GM23338 (cell line): ENCODE data around the gene SRM. TPM values are rescaled to one million over a fixed set of nuclear protein-coding genes. Genes with fewer than 3 reads are reported as not detected.
A peak's percentile ranks its signal among the peaks of the same experiment; 100 is the strongest.
"Not testable (repeated sequence)": the region's sequence is repeated elsewhere in the genome, so short reads cannot be mapped to it uniquely, and the experiment has no call there.

Source experiments
- ATAC-seq: fragments of 200-7000 bp; cut with Tn5 transposase; 3 replicates; pipeline ENCODE4 v1.9.1; 2020
- DNase-seq: peaks from one replicate; pipeline ENCODE4 v3.0.0-alpha.2; 2015; ENCODE audit warnings: low spot score
- H2AFZ ChIP-seq: fragments of 200-600 bp; sonication (generic); 2 replicates; pipeline ENCODE4 v1.8.0; 2016; ENCODE audit warnings: antibody characterized with exemption, mild to moderate bottlenecking, moderate library complexity
- H3F3A ChIP-seq: fragments of 200-600 bp; sonication (generic); replicated peaks from 2 replicates; pipeline ENCODE4 v1.8.0; 2017; ENCODE audit warnings: antibody characterized with exemption, mixed run types, low read depth
- H3K27ac ChIP-seq: fragments of 200-600 bp; sonication (generic); 2 replicates; pipeline ENCODE4 v1.6.1; 2016; ENCODE audit warnings: low read depth
- H3K27me3 ChIP-seq: fragments of 200-600 bp; sonication (generic); 2 replicates; pipeline ENCODE4 v1.8.0; 2016; ENCODE audit warnings: mild to moderate bottlenecking, mixed run types, moderate library complexity; ENCODE audit not compliant: insufficient read depth
- H3K36me3 ChIP-seq: fragments of 200-600 bp; sonication (generic); 2 replicates; pipeline ENCODE4 v1.8.0; 2016; ENCODE audit warnings: mild to moderate bottlenecking; ENCODE audit not compliant: insufficient read depth
- H3K4me1 ChIP-seq: fragments of 200-600 bp; sonication (generic); 2 replicates; pipeline ENCODE4 v1.8.0; 2016; ENCODE audit warnings: mild to moderate bottlenecking, moderate library complexity; ENCODE audit not compliant: insufficient read depth
- H3K4me2 ChIP-seq: fragments of 200-600 bp; sonication (generic); 2 replicates; pipeline ENCODE4 v1.7.1; 2017; ENCODE audit warnings: mixed run types
- H3K4me3 ChIP-seq: fragments of 200-600 bp; sonication (generic); 2 replicates; pipeline ENCODE4 v1.6.1; 2016; ENCODE audit warnings: mixed run types
- H3K79me2 ChIP-seq: fragments of 200-600 bp; sonication (generic); replicated peaks from 2 replicates; pipeline ENCODE4 v1.8.0; 2017; ENCODE audit warnings: mild to moderate bottlenecking; ENCODE audit not compliant: insufficient read depth
- H3K9me2 ChIP-seq: fragments of 200-600 bp; sonication (generic); 2 replicates; pipeline ENCODE4 v1.8.0; 2017; ENCODE audit not compliant: insufficient read depth
- H4K20me1 ChIP-seq: fragments of 200-600 bp; sonication (generic); replicated peaks from 2 replicates; pipeline ENCODE4 v1.8.0; 2017; ENCODE audit warnings: mild to moderate bottlenecking; ENCODE audit not compliant: insufficient read depth
- H3K27ac Mint-ChIP-seq: 2 replicates; pipeline ENCODE4 v1.8.0; 2020; ENCODE audit warnings: inconsistent platforms, mild to moderate bottlenecking, moderate library complexity, mixed read lengths
- H3K27me3 Mint-ChIP-seq: 3 replicates; pipeline ENCODE4 v1.8.0; 2022; ENCODE audit warnings: low read depth, mild to moderate bottlenecking, moderate library complexity, mixed read lengths, inconsistent platforms; ENCODE audit not compliant: insufficient read depth, poor library complexity
- H3K36me3 Mint-ChIP-seq: 3 replicates; pipeline ENCODE4 v1.8.0; 2021; ENCODE audit warnings: low read depth, mild to moderate bottlenecking, inconsistent platforms, moderate library complexity, mixed read lengths
- H3K4me1 Mint-ChIP-seq: 3 replicates; pipeline ENCODE4 v1.8.0; 2020; ENCODE audit warnings: mild to moderate bottlenecking, inconsistent platforms, mixed read lengths
- H3K4me3 Mint-ChIP-seq: 3 replicates; pipeline ENCODE4 v1.8.0; 2021; ENCODE audit warnings: moderate library complexity, mild to moderate bottlenecking, inconsistent platforms, mixed read lengths
- H3K9me3 Mint-ChIP-seq: 3 replicates; pipeline ENCODE4 v1.8.0; 2020; ENCODE audit warnings: moderate library complexity, mild to moderate bottlenecking, inconsistent platforms, mixed read lengths
- CREB1 ChIP-seq: fragments of 250-450 bp; sonication (Bioruptor Pico); IDR thresholded peaks from 2 replicates; pipeline ENCODE4 v1.5.0; 2020; ENCODE audit warnings: low read depth, mild to moderate bottlenecking, moderate library complexity
- CTCF ChIP-seq, 2 experiments: fragments of 200-600 bp in 1 of 2; sonication (generic) in 1 of 2; conservative IDR thresholded peaks; 2 replicates each; pipeline versions ENCODE4 v1.5.1 to v1.6.1; 2016 to 2017; ENCODE audit warnings: antibody characterized with exemption in 2 of 2, low read depth in 2 of 2, mild to moderate bottlenecking in 2 of 2, moderate library complexity in 1 of 2
- JUNB ChIP-seq: IDR thresholded peaks from one replicate; pipeline ENCODE4 v1.6.1; 2016; ENCODE audit warnings: antibody characterized with exemption; ENCODE audit not compliant: unreplicated experiment
- STAT1 ChIP-seq: IDR thresholded peaks from one replicate; pipeline ENCODE4 v1.6.1; 2016; ENCODE audit warnings: antibody characterized with exemption; ENCODE audit not compliant: unreplicated experiment
- ZNF114 ChIP-seq: fragments of 250-450 bp; sonication (Bioruptor Pico); IDR thresholded peaks from 2 replicates; pipeline ENCODE4 v1.5.0; 2020; ENCODE audit warnings: mild to moderate bottlenecking, moderate library complexity
- ZNF331 ChIP-seq: fragments of 250-450 bp; sonication (Bioruptor Pico); IDR thresholded peaks from 2 replicates; pipeline ENCODE4 v1.5.0; 2020; ENCODE audit warnings: low read depth, mild to moderate bottlenecking, moderate library complexity
- polyA plus RNA-seq: library from polyadenylated mRNA; unstranded; fragments of >200 nt; fragmentation: Nextera tagmentation; extraction: Ambion mirVana; gene quantifications from 2 replicates; pipeline ENCODE4 v1.2.1, GENCODE V29; 2016
- total RNA-seq: library from RNA; depleted of rRNA; stranded (reverse); fragments of >200 nt; shearing (Covaris generic); gene quantifications from 2 replicates; pipeline ENCODE4 v1.2.3, GENCODE V29; 2014

SRM gene
- total and polyA plus RNA-seq, 2 experiments from 2014 or later = 170 to 253 TPM

- TF ChIP-seq ZNF114 (no peak), ZNF331 (CRISPR knock-in tag) (no peak), STAT1 (no peak), CREB1 (CRISPR knock-in tag) (no peak)
Observed at GRCh38 chr1:11039351-11040104, 20.3 kb downstream of the SRM start (continued).

GRCh38 chr1:11037740-11038182, 22.1 kb downstream of the SRM start:
- Histone ChIP-seq H3K27me3 (no peaks in the 10 kb centered on the region), H3K4me2 (no peak overlapping the region), H3K27ac (no peak overlapping the region), H3K4me1 (no peaks in the 10 kb centered on the region), H3K4me3 (no peak overlapping the region), H3F3A (no peaks in the 10 kb centered on the region), H3K9me2 (no peaks in the 10 kb centered on the region), H2AFZ (no peak overlapping the region), H3K36me3 (no peaks in the 10 kb centered on the region), H4K20me1 (no peaks in the 10 kb centered on the region), H3K79me2 (no peaks in the 10 kb centered on the region)
- ATAC-seq (peak; percentile 96), DNase-seq (peak; percentile 93)
- Mint-ChIP-seq H3K36me3 (no peaks in the 10 kb centered on the region), H3K27ac (no peak overlapping the region), H3K4me3 (no peak overlapping the region), H3K9me3 (no peaks in the 10 kb centered on the region), H3K4me1 (no peaks in the 10 kb centered on the region), H3K27me3 (peaks cover 8% of the 10 kb centered on the region)
- TF ChIP-seq CTCF (conservative IDR thresholded peaks at IDR 0.05; ENCODE audit: low read depth in 2 of 2) (peak; percentile 100), JUNB (no peak)

- not testable (repeated sequence) for H3K4me1 ChIP-seq, H3K9me2 ChIP-seq, H3K27me3 Mint-ChIP-seq, H4K20me1 ChIP-seq, H3K4me3 ChIP-seq, H3K4me3 Mint-ChIP-seq, H3K9me3 Mint-ChIP-seq, H3K79me2 ChIP-seq, H3K4me1 Mint-ChIP-seq, H3F3A ChIP-seq, H3K27ac Mint-ChIP-seq, H3K27ac ChIP-seq, H2AFZ ChIP-seq, H3K27me3 ChIP-seq, H3K36me3 ChIP-seq, DNase-seq, H3K36me3 Mint-ChIP-seq, H3K4me2 ChIP-seq, ATAC-seq
Observed at GRCh38 chr1:11037019-11037739, 22.6 kb downstream of the SRM start.
